ENCODE measurements around the gene CCDC8.

The CCDC8 gene

DNA sequence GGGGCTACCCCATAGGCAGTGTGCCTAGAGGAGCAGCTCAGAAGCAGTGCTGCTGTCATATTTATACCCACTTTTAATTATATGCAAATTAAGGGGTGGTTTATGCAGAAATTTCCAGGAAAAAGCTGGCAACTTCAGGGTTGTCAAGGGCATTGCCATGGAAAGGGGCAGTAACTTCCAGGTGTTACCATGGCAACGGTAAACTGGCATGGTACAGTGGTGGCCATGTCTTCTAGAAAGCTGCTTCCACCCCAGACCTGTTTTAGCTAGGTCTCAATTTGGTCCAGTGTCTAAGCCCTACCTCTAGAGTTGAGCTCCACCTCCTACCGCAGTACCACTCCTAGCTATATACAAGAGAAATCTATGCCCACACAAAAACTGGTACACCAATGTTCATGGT, 46.7 kb upstream of the CCDC8 start:
- Histone ChIP-seq H3K36me3 (ENCODE audit: insufficient read depth, low read length) (no peaks in the 10 kb centered on the region), H3K79me2 (ENCODE audit: insufficient read depth, low read length) (no peaks in the 10 kb centered on the region), H2AFZ (ENCODE audit: low read depth, low read length) (no peak overlapping the region), H3K9ac (ENCODE audit: low read depth, low read length) (no peak overlapping the region), H4K20me1 (ENCODE audit: insufficient read depth, low read length) (no peaks in the 10 kb centered on the region), H3K4me1 (ENCODE audit: insufficient read depth, low read length) (no peaks in the 10 kb centered on the region), H3K9me3 (ENCODE audit: insufficient read depth, low read length, severe bottlenecking) (no peaks in the 10 kb centered on the region), H3K27me3 (ENCODE audit: insufficient read depth, low read length, poor library complexity) (peaks cover 7% of the 10 kb centered on the region), H3K27ac (ENCODE audit: low read length) (no peak overlapping the region), H3K4me3 (ENCODE audit: low read depth in 1 of 2, low read length in 2 of 2) (no peak overlapping the region), H3K4me2 (ENCODE audit: insufficient read depth, low read length) (no peak overlapping the region)
- ATAC-seq (ENCODE audit: insufficient read depth, low read depth) = no peak
- no peak for DNase-seq
- TF ChIP-seq, protein P1, sequence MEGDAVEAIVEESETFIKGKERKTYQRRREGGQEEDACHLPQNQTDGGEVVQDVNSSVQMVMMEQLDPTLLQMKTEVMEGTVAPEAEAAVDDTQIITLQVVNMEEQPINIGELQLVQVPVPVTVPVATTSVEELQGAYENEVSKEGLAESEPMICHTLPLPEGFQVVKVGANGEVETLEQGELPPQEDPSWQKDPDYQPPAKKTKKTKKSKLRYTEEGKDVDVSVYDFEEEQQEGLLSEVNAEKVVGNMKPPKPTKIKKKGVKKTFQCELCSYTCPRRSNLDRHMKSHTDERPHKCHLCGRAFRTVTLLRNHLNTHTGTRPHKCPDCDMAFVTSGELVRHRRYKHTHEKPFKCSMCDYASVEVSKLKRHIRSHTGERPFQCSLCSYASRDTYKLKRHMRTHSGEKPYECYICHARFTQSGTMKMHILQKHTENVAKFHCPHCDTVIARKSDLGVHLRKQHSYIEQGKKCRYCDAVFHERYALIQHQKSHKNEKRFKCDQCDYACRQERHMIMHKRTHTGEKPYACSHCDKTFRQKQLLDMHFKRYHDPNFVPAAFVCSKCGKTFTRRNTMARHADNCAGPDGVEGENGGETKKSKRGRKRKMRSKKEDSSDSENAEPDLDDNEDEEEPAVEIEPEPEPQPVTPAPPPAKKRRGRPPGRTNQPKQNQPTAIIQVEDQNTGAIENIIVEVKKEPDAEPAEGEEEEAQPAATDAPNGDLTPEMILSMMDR (IDR thresholded peaks at IDR 0.05; ENCODE audit: borderline replicate concordance, extremely low read depth, low read length, poor library complexity, severe bottlenecking) = no peak
- no peak for TF ChIP-seq EZH2 (IDR thresholded peaks at IDR 0.05; ENCODE audit: borderline replicate concordance, low read depth, low read length, severe bottlenecking)

DNA sequence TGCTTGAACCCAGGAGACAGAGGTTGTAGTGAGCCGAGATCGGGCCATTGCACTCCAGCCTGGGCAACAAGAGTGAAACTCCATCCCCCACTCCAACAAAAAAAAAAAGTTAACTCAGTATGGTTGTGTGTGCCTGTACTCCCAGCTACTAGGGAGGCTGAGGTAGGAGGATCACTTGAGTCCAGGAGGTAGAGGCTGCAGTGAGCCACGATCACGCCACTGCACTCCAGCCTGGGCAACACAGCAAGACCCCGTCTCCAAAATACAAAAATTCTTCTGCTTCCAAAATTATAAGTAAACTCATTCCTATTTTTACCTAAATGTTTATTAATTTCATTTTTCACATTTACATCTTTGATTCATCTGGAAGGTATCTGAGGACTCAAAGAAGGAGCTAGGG, 43.6 kb upstream of the CCDC8 start:
- ATAC-seq (ENCODE audit: insufficient read depth, low read depth) (no peak), DNase-seq (no peak)
- TF ChIP-seq, protein P1 (IDR thresholded peaks at IDR 0.05; ENCODE audit: borderline replicate concordance, extremely low read depth, low read length, poor library complexity, severe bottlenecking) = no peak
- TF ChIP-seq EZH2 (IDR thresholded peaks at IDR 0.05; ENCODE audit: borderline replicate concordance, low read depth, low read length, severe bottlenecking) = no peak
- Histone ChIP-seq H4K20me1 (ENCODE audit: insufficient read depth, low read length) (no peaks in the 10 kb centered on the region), H3K27ac (ENCODE audit: low read length) (no peak overlapping the region), H3K4me2 (ENCODE audit: insufficient read depth, low read length) (no peak overlapping the region), H3K4me3 (ENCODE audit: low read depth in 1 of 2, low read length in 2 of 2) (no peak overlapping the region), H3K79me2 (ENCODE audit: insufficient read depth, low read length) (no peaks in the 10 kb centered on the region), H3K9me3 (ENCODE audit: insufficient read depth, low read length, severe bottlenecking) (no peaks in the 10 kb centered on the region), H3K9ac (ENCODE audit: low read depth, low read length) (no peak overlapping the region), H3K4me1 (ENCODE audit: insufficient read depth, low read length) (no peaks in the 10 kb centered on the region), H2AFZ (ENCODE audit: low read depth, low read length) (no peak overlapping the region), H3K27me3 (ENCODE audit: insufficient read depth, low read length, poor library complexity) (peaks cover 12% of the 10 kb centered on the region), H3K36me3 (ENCODE audit: insufficient read depth, low read length) (no peaks in the 10 kb centered on the region)

DNA sequence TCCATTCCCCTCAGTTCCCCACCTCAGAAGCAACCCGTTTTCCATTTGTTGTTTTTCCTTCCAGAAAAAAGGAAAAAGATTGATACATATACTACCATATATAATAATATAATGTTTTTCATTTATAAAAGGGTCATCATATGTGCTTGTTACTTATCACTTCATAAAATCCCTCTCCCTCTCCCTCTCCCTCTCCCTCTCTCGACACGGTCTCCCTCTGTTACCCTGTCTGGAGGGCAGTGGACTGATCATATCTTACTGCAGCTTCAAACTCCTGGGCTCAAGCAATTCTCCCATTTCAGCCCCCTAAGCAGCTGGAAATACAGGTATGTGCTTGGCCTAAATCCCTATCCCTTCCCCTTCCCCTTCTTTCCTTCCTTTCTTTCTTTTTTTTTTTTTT, 40.9 kb upstream of the CCDC8 start:
- DNase-seq (no peak), ATAC-seq (ENCODE audit: insufficient read depth, low read depth) (no peak)
- no peak for TF ChIP-seq EZH2 (IDR thresholded peaks at IDR 0.05; ENCODE audit: borderline replicate concordance, low read depth, low read length, severe bottlenecking)
- TF ChIP-seq, protein P1 (IDR thresholded peaks at IDR 0.05; ENCODE audit: borderline replicate concordance, extremely low read depth, low read length, poor library complexity, severe bottlenecking) = no peak
- Histone ChIP-seq H3K27ac (ENCODE audit: low read length) (no peak overlapping the region), H3K9me3 (ENCODE audit: insufficient read depth, low read length, severe bottlenecking) (no peaks in the 10 kb centered on the region), H4K20me1 (ENCODE audit: insufficient read depth, low read length) (no peaks in the 10 kb centered on the region), H3K4me3 (ENCODE audit: low read depth in 1 of 2, low read length in 2 of 2) (no peak overlapping the region), H3K4me2 (ENCODE audit: insufficient read depth, low read length) (no peak overlapping the region), H3K4me1 (ENCODE audit: insufficient read depth, low read length) (no peaks in the 10 kb centered on the region), H3K36me3 (ENCODE audit: insufficient read depth, low read length) (no peaks in the 10 kb centered on the region), H3K79me2 (ENCODE audit: insufficient read depth, low read length) (no peaks in the 10 kb centered on the region), H3K27me3 (ENCODE audit: insufficient read depth, low read length, poor library complexity) (peaks cover 12% of the 10 kb centered on the region), H3K9ac (ENCODE audit: low read depth, low read length) (no peak overlapping the region), H2AFZ (ENCODE audit: low read depth, low read length) (no peak overlapping the region)

DNA sequence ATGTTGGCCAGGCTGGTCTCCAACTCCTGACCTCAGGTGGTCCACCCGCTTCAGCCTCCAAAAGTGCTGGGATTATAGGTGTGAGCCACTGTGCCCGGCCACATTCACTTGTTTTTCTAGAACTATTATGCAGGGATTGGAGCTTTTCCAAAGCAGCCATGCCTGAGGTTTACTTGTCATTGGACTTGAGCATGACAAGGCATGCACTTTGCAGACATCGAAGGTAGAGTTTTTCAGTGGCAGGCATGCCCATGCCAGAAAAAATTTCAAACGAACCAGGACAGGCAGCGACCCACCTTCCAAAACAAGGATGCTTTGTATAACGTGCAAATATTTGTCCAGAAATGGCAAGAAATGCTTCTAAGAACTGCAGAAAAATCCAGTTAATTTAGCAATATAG, 40.3 kb upstream of the CCDC8 start:
- DNase-seq = no peak
- no peak for ATAC-seq (ENCODE audit: insufficient read depth, low read depth)
- Histone ChIP-seq H3K4me2 (ENCODE audit: insufficient read depth, low read length) (no peak overlapping the region), H3K9ac (ENCODE audit: low read depth, low read length) (no peak overlapping the region), H2AFZ (ENCODE audit: low read depth, low read length) (no peak overlapping the region), H3K4me1 (ENCODE audit: insufficient read depth, low read length) (no peaks in the 10 kb centered on the region), H3K4me3 (ENCODE audit: low read depth in 1 of 2, low read length in 2 of 2) (no peak overlapping the region), H3K27me3 (ENCODE audit: insufficient read depth, low read length, poor library complexity) (peaks cover 12% of the 10 kb centered on the region), H4K20me1 (ENCODE audit: insufficient read depth, low read length) (no peaks in the 10 kb centered on the region), H3K27ac (ENCODE audit: low read length) (no peak overlapping the region), H3K9me3 (ENCODE audit: insufficient read depth, low read length, severe bottlenecking) (no peaks in the 10 kb centered on the region), H3K36me3 (ENCODE audit: insufficient read depth, low read length) (no peaks in the 10 kb centered on the region), H3K79me2 (ENCODE audit: insufficient read depth, low read length) (no peaks in the 10 kb centered on the region)
- no peak for TF ChIP-seq EZH2 (IDR thresholded peaks at IDR 0.05; ENCODE audit: borderline replicate concordance, low read depth, low read length, severe bottlenecking)
- TF ChIP-seq, protein P1 (IDR thresholded peaks at IDR 0.05; ENCODE audit: borderline replicate concordance, extremely low read depth, low read length, poor library complexity, severe bottlenecking) = no peak

All from DND-41 (cell line).